T-cell (primary cell): ENCODE results near the gene TMEM255B. TPM values are rescaled to one million over a fixed set of nuclear protein-coding genes. Genes with fewer than 3 reads are reported as not detected.
"Not testable (repeated sequence)": the region's sequence is repeated elsewhere in the genome, so short reads cannot be mapped to it uniquely, and the experiment has no call there.

Experiments used
- ATAC-seq, 4 experiments: fragments of 200-7000 bp in 3 of 4; fragments of 150-1000 bp in 1 of 4; cut with Tn5 transposase; replicated peaks in 1 of 4; 1 replicate in 3 of 4; 2 replicates in 1 of 4; pipeline ENCODE4 v1.10.0; 2021; ENCODE audit warnings: moderate library complexity in 3 of 4, mild to moderate bottlenecking in 2 of 4, moderate number of reproducible peaks in 1 of 4
- CTCF ChIA-PET, 2 donors: fragments of 300-600 bp; sonication (Branson Sonifier 250); formaldehyde crosslinking; loops; one replicate each; lab custom pipeline; 2022; ENCODE audit warnings: antibody characterized with exemption in 2 of 2; lab: Charles Lee
- POLR2A ChIA-PET, 2 donors: fragments of 300-600 bp; sonication (Branson Sonifier 250); formaldehyde crosslinking; loops; one replicate each; lab custom pipeline; 2022; ENCODE audit warnings: antibody characterized with exemption in 2 of 2; lab: Charles Lee
- DNase-seq, 35 experiments: peaks; one replicate each; pipeline versions ENCODE4 v3.0.0 to v3.0.0-alpha.2; 2013 to 2023
- H3K27ac ChIP-seq: one replicate; pipeline ENCODE4 v1.5.1; 2013; ENCODE audit warnings: low read length
- H3K27me3 ChIP-seq, 2 experiments: replicated peaks in 1 of 2; 1 replicate in 1 of 2; 2 replicates in 1 of 2; pipeline versions ENCODE4 v1.6.1 to v1.7.0; 2013; ENCODE audit warnings: low read length in 1 of 2, mixed read lengths in 1 of 2; ENCODE audit not compliant: control insufficient read depth in 2 of 2, insufficient read depth in 2 of 2; ENCODE audit errors: extremely low read depth in 1 of 2
- H3K36me3 ChIP-seq, 2 donors: 1 replicate in 1 of 2; 2 replicates in 1 of 2; pipeline versions ENCODE4 v1.6.1 to v1.7.0; 2013; ENCODE audit warnings: low read length in 1 of 2; ENCODE audit not compliant: control insufficient read depth in 2 of 2, insufficient read depth in 1 of 2; ENCODE audit errors: extremely low read depth in 1 of 2
- H3K4me1 ChIP-seq, 2 experiments: 1 replicate in 1 of 2; 2 replicates in 1 of 2; pipeline versions ENCODE4 v1.6.1 to v1.7.0; 2013; ENCODE audit warnings: low read length in 2 of 2, mixed read lengths in 1 of 2; ENCODE audit not compliant: insufficient read depth in 2 of 2, control insufficient read depth in 1 of 2; ENCODE audit errors: extremely low read depth in 1 of 2
- H3K4me3 ChIP-seq, 2 donors: 1 replicate in 1 of 2; 2 replicates in 1 of 2; pipeline versions ENCODE4 v1.5.1 to v1.7.0; 2013; ENCODE audit warnings: mild to moderate bottlenecking in 2 of 2, low read length in 1 of 2, moderate library complexity in 1 of 2; ENCODE audit not compliant: control insufficient read depth in 1 of 2; ENCODE audit errors: extremely low read depth in 1 of 2
- H3K9me3 ChIP-seq: 2 replicates; pipeline ENCODE4 v1.7.0; 2013
- H3K27ac Mint-ChIP-seq, 2 donors: one replicate each; pipeline ENCODE4 v1.8.0; 2020 to 2021; ENCODE audit warnings: mild to moderate bottlenecking in 2 of 2, mixed read lengths in 2 of 2
- H3K27me3 Mint-ChIP-seq, 2 donors: one replicate each; pipeline ENCODE4 v1.8.0; 2021 to 2022; ENCODE audit warnings: mixed read lengths in 2 of 2
- H3K36me3 Mint-ChIP-seq: one replicate; pipeline ENCODE4 v1.8.0; 2021; ENCODE audit warnings: mixed read lengths
- H3K4me1 Mint-ChIP-seq, 3 donors: one replicate each; pipeline ENCODE4 v1.8.0; 2020 to 2022; ENCODE audit warnings: mixed read lengths in 3 of 3, mild to moderate bottlenecking in 1 of 3
- H3K4me3 Mint-ChIP-seq, 3 donors: one replicate each; pipeline ENCODE4 v1.8.0; 2020 to 2022; ENCODE audit warnings: mild to moderate bottlenecking in 3 of 3, mixed read lengths in 3 of 3, moderate library complexity in 3 of 3
- H3K9me3 Mint-ChIP-seq, 3 donors: one replicate each; pipeline ENCODE4 v1.8.0; 2020 to 2022; ENCODE audit warnings: mixed read lengths in 3 of 3
- WGBS: methylation state at CpG from one replicate; pipeline ENCODE4 v1.1.5; 2013; ENCODE audit warnings: missing lambda C conversion rate; ENCODE audit not compliant: insufficient coverage; 5-methylcytosine and 5-hydroxymethylcytosine counted together
- total RNA-seq, 35 experiments: library from RNA in 6 of 35; stranded (reverse) in 6 of 35; fragments of 120-200 nt in 1 of 35; gene quantifications; one replicate each; pipeline versions ENCODE4 v1.2.1 to v1.2.4 and lab custom pipeline; 2013 to 2026

The TMEM255B gene
- total RNA-seq, 5 donors from 2014 or later (not counting 1 experiment from before 2014, with no cell fraction given) = 0.76 to 1.2 (median 0.89) TPM

GRCh38 chr13:113742445-113743120 lies 16.4 kb upstream of the TMEM255B start:
- ATAC-seq (peak in 3 of 4 experiments; percentile 43 to 68 (median 45)), DNase-seq (no peak)
- Histone ChIP-seq H3K27ac (no peak overlapping the region), H3K4me1 (peaks cover 9 to 27% of the 10 kb centered on the region in 2 experiments), H3K4me3 (no peak overlapping the region), H3K27me3 (peaks cover 0 to 60% of the 10 kb centered on the region in 2 experiments), H3K9me3 (no peaks in the 10 kb centered on the region), H3K36me3 (no peaks in the 10 kb centered on the region)
- WGBS = 54% methylated on average over 12 of the region's 21 CpGs
- ChIA-PET CTCF (interaction anchor here in 1 of 2 donors (0.9 kb wide), 1 partner anchor 367 kb away, joined by 3 read pairs; no protein-coding TSS in a partner anchor), POLR2A (no interaction called here)
- Mint-ChIP-seq H3K27ac (no peak overlapping the region), H3K4me3 (peak overlapping the region in 1 of 3 donors; percentile 66), H3K9me3 (no peaks in the 10 kb centered on the region), H3K36me3 (no peaks in the 10 kb centered on the region), H3K27me3 (peaks cover 7 to 24% of the 10 kb centered on the region in 2 donors), H3K4me1 (peaks cover 21 to 29% (median 21%) of the 10 kb centered on the region in 3 donors)

GRCh38 chr13:113743366-113744195 lies 15.4 kb upstream of the TMEM255B start:
- no peak overlapping the region for H3K27ac Mint-ChIP-seq
- Histone ChIP-seq H3K4me1 (peaks cover 9 to 27% of the 10 kb centered on the region in 2 experiments), H3K36me3 (no peaks in the 10 kb centered on the region), H3K4me3 (no peak overlapping the region), H3K9me3 (no peaks in the 10 kb centered on the region), H3K27me3 (peaks cover 0 to 58% of the 10 kb centered on the region in 2 experiments), H3K27ac (no peak overlapping the region)
- ATAC-seq (no peak), DNase-seq (no peak)
- POLR2A ChIA-PET = no interaction called here
- WGBS = 86% methylated on average over 16 of the region's 24 CpGs
- no peaks in the 10 kb centered on the region for H3K9me3 Mint-ChIP-seq
- H3K4me3 Mint-ChIP-seq = no peak overlapping the region
- peaks cover 21 to 29% (median 21%) of the 10 kb centered on the region in 3 donors for H3K4me1 Mint-ChIP-seq
- H3K36me3 Mint-ChIP-seq = no peaks in the 10 kb centered on the region
- CTCF ChIA-PET = no interaction called here
- peaks cover 7 to 24% of the 10 kb centered on the region in 2 donors for H3K27me3 Mint-ChIP-seq

- Mint-ChIP-seq H3K27ac (no peak overlapping the region), H3K4me1 (peaks cover 21 to 29% (median 21%) of the 10 kb centered on the region in 3 donors), H3K36me3 (no peaks in the 10 kb centered on the region), H3K9me3 (no peaks in the 10 kb centered on the region), H3K27me3 (peaks cover 7 to 24% of the 10 kb centered on the region in 2 donors), H3K4me3 (no peak overlapping the region)
- ChIA-PET CTCF (no interaction called here), POLR2A (no interaction called here)
- DNase-seq (no peak), ATAC-seq (no peak)
- Histone ChIP-seq H3K4me1 (peaks cover 9 to 27% of the 10 kb centered on the region in 2 experiments), H3K4me3 (no peak overlapping the region), H3K9me3 (no peaks in the 10 kb centered on the region), H3K27ac (no peak overlapping the region), H3K36me3 (no peaks in the 10 kb centered on the region), H3K27me3 (peaks cover 0 to 53% of the 10 kb centered on the region in 2 experiments)
- WGBS = 95% methylated on average over 12 of the region's 21 CpGs
These were observed 14.6 kb upstream of the TMEM255B start for GRCh38 chr13:113744197-113745000.

GRCh38 chr13:113745059-113745458 lies 14.0 kb upstream of the TMEM255B start:
- no peaks in the 10 kb centered on the region for H3K36me3 ChIP-seq
- H3K4me1 ChIP-seq = peaks cover 9 to 26% of the 10 kb centered on the region in 2 experiments
- Mint-ChIP-seq H3K27ac (no peak overlapping the region), H3K9me3 (no peaks in the 10 kb centered on the region), H3K27me3 (peaks cover 7 to 21% of the 10 kb centered on the region in 2 donors), H3K4me1 (peaks cover 21 to 29% (median 21%) of the 10 kb centered on the region in 3 donors), H3K4me3 (no peak overlapping the region), H3K36me3 (no peaks in the 10 kb centered on the region)
- no peak overlapping the region for H3K4me3 ChIP-seq
- H3K27ac ChIP-seq = no peak overlapping the region
- DNase-seq = no peak
- 81% methylated on average over 3 of the region's 9 CpGs for WGBS
- CTCF ChIA-PET = no interaction called here
- POLR2A ChIA-PET = no interaction called here
- ATAC-seq = no peak
- peaks cover 0 to 47% of the 10 kb centered on the region in 2 experiments for H3K27me3 ChIP-seq
- H3K9me3 ChIP-seq = no peaks in the 10 kb centered on the region

GRCh38 chr13:113745500-113746142 lies 13.4 kb upstream of the TMEM255B start:
- CTCF ChIA-PET, POLR2A ChIA-PET: not testable (repeated sequence)

More at GRCh38 chr13:113745500-113746142, 13.4 kb upstream of the TMEM255B start:
- Histone ChIP-seq H3K27me3 (peaks cover 0 to 41% of the 10 kb centered on the region in 2 experiments), H3K4me1 (peaks cover 9 to 22% of the 10 kb centered on the region in 2 experiments)
- DNase-seq, H3K36me3 Mint-ChIP-seq, H3K27ac Mint-ChIP-seq, H3K36me3 ChIP-seq, H3K4me3 Mint-ChIP-seq, H3K9me3 ChIP-seq, H3K4me3 ChIP-seq, H3K27ac ChIP-seq, H3K9me3 Mint-ChIP-seq, ATAC-seq: not testable (repeated sequence)
- 92% methylated on average over 18 of the region's 24 CpGs for WGBS
- Mint-ChIP-seq H3K27me3 (peaks cover 7 to 18% of the 10 kb centered on the region in 2 donors), H3K4me1 (peaks cover 19 to 26% (median 19%) of the 10 kb centered on the region in 3 donors)
